Spinal cord (tissue), 10 donors: Measurements from ENCODE around the gene FNTB. TPM values are rescaled to one million over a fixed set of nuclear protein-coding genes. Genes with fewer than 3 reads are reported as not detected.

ENCODE experiments used
- DNase-seq, 6 donors: peaks; one replicate each; pipeline versions ENCODE4 v3.0.0 to v3.0.0-alpha.2; 2013 to 2015; ENCODE audit warnings: low spot score in 6 of 6, low read depth in 4 of 6
- H3K27ac ChIP-seq: one replicate; pipeline ENCODE4 v1.5.1; 2013; ENCODE audit warnings: low read depth, low read length, control low read depth
- H3K27me3 ChIP-seq: one replicate; pipeline ENCODE4 v1.6.1; 2013; ENCODE audit warnings: low read length; ENCODE audit not compliant: control insufficient read depth, insufficient read depth
- H3K36me3 ChIP-seq: one replicate; pipeline ENCODE4 v1.6.1; 2013; ENCODE audit warnings: low read length; ENCODE audit not compliant: control insufficient read depth, insufficient read depth
- H3K4me1 ChIP-seq: one replicate; pipeline ENCODE4 v1.6.1; 2013; ENCODE audit warnings: low read length; ENCODE audit not compliant: control insufficient read depth, insufficient read depth
- H3K4me3 ChIP-seq: one replicate; pipeline ENCODE4 v1.5.1; 2013; ENCODE audit warnings: low read depth, low read length, control low read depth
- H3K9me3 ChIP-seq: one replicate; pipeline ENCODE4 v1.6.1; 2013; ENCODE audit warnings: low read length; ENCODE audit not compliant: control insufficient read depth, insufficient read depth
- WGBS: methylation state at CpG from one replicate; pipeline ENCODE4 v1.1.5; 2013; ENCODE audit warnings: missing lambda C conversion rate; ENCODE audit not compliant: insufficient coverage; 5-methylcytosine and 5-hydroxymethylcytosine counted together
- polyA plus RNA-seq, 2 donors: library from polyadenylated mRNA; unstranded; fragments of 120-200 nt; gene quantifications; one replicate each; pipeline ENCODE4 v1.2.1, GENCODE V29; 2013; ENCODE audit not compliant: insufficient read length in 2 of 2
- total RNA-seq, 2 donors: library from RNA; depleted of rRNA in 1 of 2; stranded (reverse); fragments of 120-200 nt in 1 of 2; fragments of >200 nt in 1 of 2; gene quantifications; one replicate each; pipeline versions ENCODE4 v1.2.3 to v1.2.4, GENCODE V29; 2013 to 2014
- donor health status: healthy.

Gene FNTB
- total and polyA plus RNA-seq, 4 donors, result 20.9 to 66.9 (median 43.2) TPM

GRCh38 chr14:64973026-64973442 lies 13.7 kb upstream of the FNTB start:
- H3K4me3 ChIP-seq, result peak overlapping the region; percentile 60

GRCh38 chr14:64973826-64974225 lies 12.9 kb upstream of the FNTB start:
- H3K36me3 ChIP-seq, result no peaks in the 10 kb centered on the region
- H3K4me1 ChIP-seq, result peaks cover 23% of the 10 kb centered on the region
- WGBS, result 90% methylated on average over 3 of the region's 9 CpGs
- H3K4me3 ChIP-seq, result no peak overlapping the region
- DNase-seq, result no peak
- H3K27ac ChIP-seq, result no peak overlapping the region
- H3K27me3 ChIP-seq, result no peaks in the 10 kb centered on the region
- no peaks in the 10 kb centered on the region for H3K9me3 ChIP-seq

More at GRCh38 chr14:64973026-64973442, 13.7 kb upstream of the FNTB start:
- DNase-seq, result peak in 1 of 6 donors; percentile 24
- Histone ChIP-seq H3K9me3 (no peaks in the 10 kb centered on the region), H3K36me3 (no peaks in the 10 kb centered on the region), H3K27me3 (no peaks in the 10 kb centered on the region), H3K4me1 (peaks cover 31% of the 10 kb centered on the region), H3K27ac (no peak overlapping the region)
- WGBS, result 40% methylated on average over 4 of the region's 8 CpGs

- Histone ChIP-seq H3K4me3 (no peak overlapping the region), H3K27ac (no peak overlapping the region), H3K36me3 (no peaks in the 10 kb centered on the region), H3K9me3 (no peaks in the 10 kb centered on the region), H3K27me3 (no peaks in the 10 kb centered on the region), H3K4me1 (peaks cover 22% of the 10 kb centered on the region)
- DNase-seq, result peak in 1 of 6 donors; percentile 22
- 12% methylated on average over 6 of the region's 8 CpGs for WGBS
Observed at GRCh38 chr14:64974563-64974962, 12.1 kb upstream of the FNTB start.

- Histone ChIP-seq H3K4me1 (peaks cover 3% of the 10 kb centered on the region), H3K4me3 (no peak overlapping the region), H3K9me3 (no peaks in the 10 kb centered on the region), H3K36me3 (no peaks in the 10 kb centered on the region), H3K27ac (no peak overlapping the region), H3K27me3 (no peaks in the 10 kb centered on the region)
- WGBS, result 100% methylated on average over 1 of the region's 5 CpGs
- DNase-seq, result no peak
Observed at GRCh38 chr14:64979336-64980074, 7.2 kb upstream of the FNTB start.

GRCh38 chr14:64983439-64984310 lies 3.0 kb upstream of the FNTB start:
- peaks cover 3% of the 10 kb centered on the region for H3K27me3 ChIP-seq
- H3K9me3 ChIP-seq, result no peaks in the 10 kb centered on the region
- H3K27ac ChIP-seq, result no peak overlapping the region
- H3K4me3 ChIP-seq, result no peak overlapping the region
- no peaks in the 10 kb centered on the region for H3K36me3 ChIP-seq
- peak in 4 of 6 donors; percentile 15 to 93 (median 65) for DNase-seq
- H3K4me1 ChIP-seq, result peaks cover 11% of the 10 kb centered on the region
- WGBS, result 4% methylated on average over 3 of the region's 15 CpGs

- H3K4me1 ChIP-seq, result peaks cover 15% of the 10 kb centered on the region
- DNase-seq, result no peak
- H3K27ac ChIP-seq, result peak overlapping the region; percentile 97
- WGBS, result 2% methylated on average over 8 of the region's 8 CpGs
- peak overlapping the region; percentile 95 for H3K4me3 ChIP-seq
- H3K27me3 ChIP-seq, result peaks cover 3% of the 10 kb centered on the region
- peaks cover 3% of the 10 kb centered on the region for H3K36me3 ChIP-seq
- no peaks in the 10 kb centered on the region for H3K9me3 ChIP-seq
Observed at GRCh38 chr14:64987438-64987767, 708 bp downstream of the FNTB start.

- 62% methylated on average over 1 of the region's 3 CpGs for WGBS
- Histone ChIP-seq H3K9me3 (no peaks in the 10 kb centered on the region), H3K27ac (no peak overlapping the region), H3K36me3 (peaks cover 3% of the 10 kb centered on the region), H3K27me3 (no peaks in the 10 kb centered on the region), H3K4me3 (no peak overlapping the region), H3K4me1 (peaks cover 12% of the 10 kb centered on the region)
- no peak for DNase-seq
Observed at GRCh38 chr14:64990296-64990695, 3.6 kb downstream of the FNTB start.

GRCh38 chr14:64990939-64991338 lies 4.2 kb downstream of the FNTB start:
- 100% methylated on average over 2 of the region's 4 CpGs for WGBS
- H3K27ac ChIP-seq, result no peak overlapping the region

GRCh38 chr14:64992328-64992885 lies 5.7 kb downstream of the FNTB start:
- H3K4me1 ChIP-seq, result peaks cover 13% of the 10 kb centered on the region
- no peak overlapping the region for H3K27ac ChIP-seq
- DNase-seq, result no peak
- H3K4me3 ChIP-seq, result no peak overlapping the region
- WGBS, result 100% methylated on average over 3 of the region's 5 CpGs
- H3K36me3 ChIP-seq, result peaks cover 3% of the 10 kb centered on the region
- no peaks in the 10 kb centered on the region for H3K27me3 ChIP-seq
- H3K9me3 ChIP-seq, result no peaks in the 10 kb centered on the region

More at GRCh38 chr14:64990939-64991338, 4.2 kb downstream of the FNTB start:
- H3K9me3 ChIP-seq, result no peaks in the 10 kb centered on the region
- peaks cover 12% of the 10 kb centered on the region for H3K4me1 ChIP-seq
- no peak overlapping the region for H3K4me3 ChIP-seq
- no peaks in the 10 kb centered on the region for H3K27me3 ChIP-seq
- no peak for DNase-seq
- H3K36me3 ChIP-seq, result peaks cover 3% of the 10 kb centered on the region
